RWPE2 (cell line): ENCODE results near the gene VGLL4.

Experiments used
- ATAC-seq: fragments of 200-7000 bp; cut with Tn5 transposase; 3 replicates; pipeline ENCODE4 v1.9.1; 2021; ENCODE audit warnings: low read depth
- DNase-seq: peaks from one replicate; pipeline ENCODE4 v3.0.0-alpha.2; 2020; ENCODE audit warnings: low spot score
- H3K27ac ChIP-seq: fragments of 450-650 bp; 2 replicates; pipeline ENCODE4 v1.5.1; 2017; ENCODE audit warnings: mild to moderate bottlenecking; ENCODE audit not compliant: poor library complexity, severe bottlenecking
- H3K27me3 ChIP-seq: fragments of 250-450 bp; sonication (Bioruptor Pico); 2 replicates; pipeline ENCODE4 v1.5.1; 2021; ENCODE audit warnings: mild to moderate bottlenecking, moderate library complexity; ENCODE audit not compliant: insufficient read depth, poor library complexity, severe bottlenecking
- H3K36me3 ChIP-seq: fragments of 250-450 bp; sonication (Bioruptor Pico); 2 replicates; pipeline ENCODE4 v1.5.1; 2020; ENCODE audit warnings: low read depth, mild to moderate bottlenecking, moderate library complexity
- H3K4me1 ChIP-seq: fragments of 250-450 bp; sonication (Bioruptor Pico); 2 replicates; pipeline ENCODE4 v1.5.1; 2021; ENCODE audit warnings: mild to moderate bottlenecking, moderate library complexity; ENCODE audit not compliant: insufficient read depth, poor library complexity, severe bottlenecking
- H3K4me3 ChIP-seq: fragments of 250-450 bp; sonication (Bioruptor Pico); 2 replicates; pipeline ENCODE4 v1.5.1; 2021; ENCODE audit warnings: mild to moderate bottlenecking, moderate library complexity; ENCODE audit not compliant: severe bottlenecking
- H3K9me3 ChIP-seq: fragments of 250-450 bp; sonication (Bioruptor Pico); 2 replicates; pipeline ENCODE4 v1.5.1; 2021; ENCODE audit warnings: mild to moderate bottlenecking, moderate library complexity; ENCODE audit not compliant: severe bottlenecking
- TF ChIP-seq, protein P1 (sequence below): fragments of 450-650 bp; IDR thresholded peaks from one replicate; pipeline ENCODE4 v1.5.1; 2017; ENCODE audit warnings: mild to moderate bottlenecking, moderate library complexity; ENCODE audit not compliant: poor library complexity, severe bottlenecking

VGLL4 gene

DNA sequence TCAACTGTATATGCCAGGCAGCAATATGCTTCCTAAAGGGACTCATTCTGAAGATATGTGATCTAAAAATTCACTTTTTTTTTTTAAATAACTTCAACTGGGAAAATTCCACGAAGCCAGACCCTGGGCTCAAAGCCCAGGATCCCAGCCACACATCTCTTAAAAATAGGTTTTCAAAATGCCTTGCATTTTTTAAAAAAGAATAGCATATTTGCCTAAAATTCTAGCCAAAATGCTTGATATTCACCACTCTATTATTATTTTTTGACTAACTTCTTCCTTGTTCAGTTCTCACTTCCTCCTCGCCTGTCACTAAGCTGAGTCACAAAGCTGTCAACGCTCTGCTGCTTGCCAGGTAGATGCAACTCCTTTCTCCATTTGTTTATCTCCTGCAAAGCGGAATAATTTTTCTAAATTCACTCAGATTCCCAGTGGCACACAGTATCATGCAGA is 28.0 kb upstream of the VGLL4 start:
- no peak for DNase-seq

DNA sequence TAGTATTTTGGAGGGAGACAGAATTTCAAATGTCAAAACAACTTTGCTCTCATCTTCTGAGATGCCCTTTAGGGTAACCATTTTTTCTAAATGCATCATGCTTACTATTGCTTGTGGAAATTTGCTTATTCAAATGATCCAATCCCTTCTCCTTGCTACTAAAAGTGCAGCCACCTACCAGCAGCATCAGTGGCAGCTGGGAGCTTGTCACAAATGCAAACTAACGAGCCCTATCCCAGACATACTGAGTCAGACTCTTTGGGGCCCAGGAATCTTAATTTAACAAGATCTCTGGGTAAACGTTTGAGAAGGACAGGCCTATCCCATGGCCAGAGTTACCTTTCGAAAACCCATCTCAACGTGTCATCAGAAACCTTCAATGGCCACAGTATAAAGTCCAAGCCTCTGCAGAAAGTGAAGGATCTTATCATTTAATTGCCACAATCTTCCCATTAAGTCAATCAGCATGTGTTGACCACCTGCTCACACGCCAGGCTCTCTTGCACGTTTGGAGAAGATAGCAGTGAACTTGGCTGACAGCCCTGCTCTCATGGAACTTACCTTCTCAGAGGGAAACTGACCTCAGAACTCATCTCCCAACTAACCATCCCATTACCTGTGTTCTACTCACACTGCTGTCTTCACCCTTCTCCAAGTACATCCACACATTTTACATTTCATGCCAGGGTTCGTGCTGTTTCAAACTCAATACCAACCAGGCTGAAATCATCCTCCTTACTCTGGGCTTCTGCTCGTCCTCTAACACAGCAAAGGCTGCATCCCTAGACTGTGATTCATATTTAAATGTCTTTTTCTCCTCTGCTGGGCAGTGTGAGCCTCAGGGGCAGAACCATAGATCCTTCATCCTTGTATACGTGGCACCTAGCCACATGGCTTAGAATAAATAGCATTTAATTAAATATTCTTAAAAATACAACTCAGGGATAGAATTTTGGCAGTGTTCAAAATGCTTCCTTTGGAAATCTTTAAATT is 24.8 kb upstream of the VGLL4 start:
- TF ChIP-seq, protein P1, sequence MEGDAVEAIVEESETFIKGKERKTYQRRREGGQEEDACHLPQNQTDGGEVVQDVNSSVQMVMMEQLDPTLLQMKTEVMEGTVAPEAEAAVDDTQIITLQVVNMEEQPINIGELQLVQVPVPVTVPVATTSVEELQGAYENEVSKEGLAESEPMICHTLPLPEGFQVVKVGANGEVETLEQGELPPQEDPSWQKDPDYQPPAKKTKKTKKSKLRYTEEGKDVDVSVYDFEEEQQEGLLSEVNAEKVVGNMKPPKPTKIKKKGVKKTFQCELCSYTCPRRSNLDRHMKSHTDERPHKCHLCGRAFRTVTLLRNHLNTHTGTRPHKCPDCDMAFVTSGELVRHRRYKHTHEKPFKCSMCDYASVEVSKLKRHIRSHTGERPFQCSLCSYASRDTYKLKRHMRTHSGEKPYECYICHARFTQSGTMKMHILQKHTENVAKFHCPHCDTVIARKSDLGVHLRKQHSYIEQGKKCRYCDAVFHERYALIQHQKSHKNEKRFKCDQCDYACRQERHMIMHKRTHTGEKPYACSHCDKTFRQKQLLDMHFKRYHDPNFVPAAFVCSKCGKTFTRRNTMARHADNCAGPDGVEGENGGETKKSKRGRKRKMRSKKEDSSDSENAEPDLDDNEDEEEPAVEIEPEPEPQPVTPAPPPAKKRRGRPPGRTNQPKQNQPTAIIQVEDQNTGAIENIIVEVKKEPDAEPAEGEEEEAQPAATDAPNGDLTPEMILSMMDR: no peak
- DNase-seq: no peak
- no peak overlapping the region for H3K4me3 ChIP-seq
- ATAC-seq: peak; percentile 29; the same call in 1 of the 3 replicates
- H3K9me3 ChIP-seq: no peaks in the 10 kb centered on the region
- H3K27ac ChIP-seq: no peak overlapping the region
- peaks cover 9% of the 10 kb centered on the region for H3K4me1 ChIP-seq
- H3K27me3 ChIP-seq: no peaks in the 10 kb centered on the region
- H3K36me3 ChIP-seq: peaks cover 6% of the 10 kb centered on the region; the same call in 1 of the 2 replicates

More for the DNA sequence above, 28.0 kb upstream of the VGLL4 start:
- TF ChIP-seq, protein P1: no peak
- no peak overlapping the region for H3K27ac ChIP-seq
- ATAC-seq: 0 out of 3 replicates have a peak, but pooled peaks have one; percentile 23
- peaks cover 9% of the 10 kb centered on the region for H3K4me1 ChIP-seq
- peaks cover 3% of the 10 kb centered on the region for H3K9me3 ChIP-seq
- no peak overlapping the region for H3K4me3 ChIP-seq
- H3K36me3 ChIP-seq: peaks cover 6% of the 10 kb centered on the region; the same call in 1 of the 2 replicates
- no peaks in the 10 kb centered on the region for H3K27me3 ChIP-seq

DNA sequence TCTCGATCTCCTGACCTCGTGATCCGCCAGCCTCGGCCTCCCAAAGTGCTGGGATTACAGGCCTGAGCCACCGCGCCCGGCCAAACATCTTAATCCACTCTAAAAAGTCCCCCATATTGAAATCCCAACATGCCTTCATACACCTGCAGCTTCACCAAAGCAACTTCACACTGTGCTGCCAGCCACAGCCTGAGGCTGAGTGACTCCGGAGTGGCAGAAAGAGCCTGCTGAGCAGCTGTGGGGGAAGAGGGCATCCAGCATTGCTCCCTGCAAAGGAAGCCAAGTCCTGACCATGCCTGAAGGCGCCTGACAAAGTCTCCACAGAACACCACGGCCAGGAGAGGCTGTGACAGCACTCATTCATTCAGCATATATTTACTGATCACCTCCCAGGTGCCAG is 21.6 kb upstream of the VGLL4 start:
- TF ChIP-seq, protein P1: no peak
- Histone ChIP-seq H3K4me1 (peaks cover 19% of the 10 kb centered on the region), H3K27me3 (no peaks in the 10 kb centered on the region), H3K36me3 (peaks cover 6% of the 10 kb centered on the region; the same call in 1 of the 2 replicates), H3K9me3 (no peaks in the 10 kb centered on the region), H3K27ac (no peak overlapping the region), H3K4me3 (no peak overlapping the region)
- DNase-seq (no peak), ATAC-seq (no peak)

DNA sequence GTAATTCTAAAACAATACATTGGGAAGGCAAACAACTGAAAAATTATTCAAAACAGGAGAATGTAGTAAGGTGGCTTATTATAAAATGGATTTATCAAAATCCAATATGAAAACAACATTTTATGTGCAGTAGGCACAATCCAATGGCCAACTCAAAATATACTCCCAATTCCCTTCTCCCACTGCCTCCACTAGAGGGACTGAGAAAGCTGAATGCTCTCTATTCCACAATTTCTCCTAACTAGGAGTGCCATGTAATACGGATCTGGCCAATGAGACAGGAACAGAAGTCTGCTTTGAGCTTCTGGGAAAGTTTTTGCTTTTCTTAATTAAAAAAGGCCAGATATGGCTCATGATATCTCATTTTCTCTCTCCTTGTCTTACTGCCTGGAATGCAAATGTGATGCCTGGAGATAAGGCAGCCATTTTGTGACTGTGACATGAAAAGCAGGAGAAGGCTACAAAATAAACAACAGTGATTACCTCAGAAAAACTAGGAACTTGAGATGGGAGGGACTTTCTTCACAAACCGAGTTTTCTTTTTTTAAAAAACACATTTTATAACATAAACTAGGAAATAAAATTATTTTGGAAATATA is 18.8 kb upstream of the VGLL4 start:
- DNase-seq (no peak), ATAC-seq (peak; percentile 53; the same call in 2 of the 3 replicates)
- H3K4me1 ChIP-seq: peaks cover 19% of the 10 kb centered on the region
- no peaks in the 10 kb centered on the region for H3K9me3 ChIP-seq
- no peaks in the 10 kb centered on the region for H3K36me3 ChIP-seq
- TF ChIP-seq, protein P1: peak; percentile 62
- H3K27ac ChIP-seq: peak overlapping the region; percentile 19
- no peak overlapping the region for H3K4me3 ChIP-seq
- no peaks in the 10 kb centered on the region for H3K27me3 ChIP-seq
